ENCODE results near the gene RNASE11.
"Not testable (repeated sequence)": the region's sequence is repeated elsewhere in the genome, so short reads cannot be mapped to it uniquely, and the experiment has no call there.

Gene RNASE11

DNA sequence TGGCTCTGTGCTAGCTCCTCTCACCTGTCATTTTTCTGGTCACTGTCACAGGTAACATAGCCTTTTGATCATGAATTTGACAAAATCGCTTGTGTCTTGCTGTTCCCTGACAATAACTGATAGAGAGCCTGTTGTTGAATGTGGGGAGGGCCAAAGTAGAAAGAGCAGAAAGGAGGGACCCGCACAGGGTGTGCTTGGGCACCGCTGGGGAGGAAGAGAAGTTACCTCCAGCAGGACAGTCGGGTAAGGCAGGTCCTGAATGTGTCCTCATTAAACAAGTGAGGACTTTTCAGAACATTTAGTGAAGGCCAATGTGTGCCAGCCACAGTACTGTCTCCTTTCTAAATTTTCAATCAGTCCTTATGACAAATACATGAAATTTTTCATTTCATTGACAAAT, 3.4 kb upstream of the RNASE11 start, which contains the start of gene RNASE12:
RNASE12 (minus strand) TSS at position 142 of the 400 bp plus-strand sequence. CDS start 653 bp downstream, outside the sequence.
- no peak within 1 kb of the TSS for H3K4me3 ChIP-seq (ENCODE audit: low read depth, low read length)
- DNase-seq (ENCODE audit: low read depth), result no peak

DNA sequence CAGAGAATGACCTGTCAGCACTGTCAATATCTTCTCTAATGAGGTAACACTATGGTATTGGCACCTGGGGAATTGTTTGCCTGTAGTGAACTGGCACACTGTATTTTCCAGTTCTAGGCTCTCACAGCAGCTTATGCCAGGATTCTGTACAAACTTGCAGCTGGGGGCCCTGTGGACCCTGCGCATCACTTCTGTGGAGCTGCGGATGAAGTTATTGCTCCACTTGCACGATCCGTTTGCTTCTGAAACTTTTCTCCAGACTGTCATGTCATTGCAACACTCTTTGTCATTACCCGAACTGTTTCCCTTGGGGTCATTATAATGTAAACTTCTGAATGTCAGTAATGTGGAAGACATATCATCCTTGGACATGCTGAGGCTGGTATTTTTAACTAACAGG, 3.9 kb downstream of the RNASE11 start:
- no peak overlapping the region for H3K4me3 ChIP-seq (ENCODE audit: low read depth, low read length)
- no peak for DNase-seq (ENCODE audit: low read depth)

- no peak for DNase-seq (ENCODE audit: low read depth)
These were observed 4.7 kb downstream of the RNASE11 start for GRCh38 chr14:20583142-20583541.

GRCh38 chr14:20580242-20580641, 7.6 kb downstream of the RNASE11 start:
- H3K4me3 ChIP-seq (ENCODE audit: low read depth, low read length), result no peak overlapping the region
- no peak for DNase-seq (ENCODE audit: low read depth)

More at GRCh38 chr14:20583142-20583541, 4.7 kb downstream of the RNASE11 start:
- H3K4me3 ChIP-seq (ENCODE audit: low read depth, low read length), result no peak overlapping the region

DNA sequence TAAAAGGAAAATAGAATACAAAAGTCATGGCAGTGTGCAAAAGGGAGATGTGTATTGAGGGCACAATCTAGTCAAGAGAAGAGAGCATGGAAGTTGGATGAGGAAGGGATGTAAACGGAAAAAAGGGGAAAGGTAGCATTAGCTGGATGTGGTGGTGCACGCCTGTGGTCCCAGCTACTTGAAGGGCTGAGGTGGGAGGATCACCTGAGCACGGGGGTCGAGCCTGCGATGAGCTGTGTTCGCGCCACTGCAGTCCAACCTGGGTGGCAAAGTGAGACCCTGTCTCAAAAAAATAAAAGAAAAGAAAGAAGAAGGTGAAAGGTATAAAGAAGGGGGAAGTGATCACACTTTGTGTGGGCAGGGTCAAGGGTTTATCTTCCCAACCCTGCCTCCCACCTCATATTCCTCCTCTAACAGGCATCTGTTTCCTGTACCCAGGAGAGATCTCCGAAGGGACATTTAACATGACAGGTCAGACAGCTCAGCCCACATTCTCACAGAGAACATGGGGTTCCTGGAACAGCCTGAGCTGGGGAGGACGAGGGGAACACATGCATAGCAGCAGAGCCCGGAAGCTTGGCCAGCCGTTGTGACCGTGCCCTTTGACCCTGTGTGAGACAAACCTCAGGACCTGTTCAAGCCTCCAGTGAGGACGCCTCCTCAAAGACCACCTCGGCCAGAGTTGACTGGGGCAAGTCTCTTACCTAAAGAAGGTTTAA, 8.9 kb downstream of the RNASE11 start:
- no peak for DNase-seq (ENCODE audit: low read depth)

DNA sequence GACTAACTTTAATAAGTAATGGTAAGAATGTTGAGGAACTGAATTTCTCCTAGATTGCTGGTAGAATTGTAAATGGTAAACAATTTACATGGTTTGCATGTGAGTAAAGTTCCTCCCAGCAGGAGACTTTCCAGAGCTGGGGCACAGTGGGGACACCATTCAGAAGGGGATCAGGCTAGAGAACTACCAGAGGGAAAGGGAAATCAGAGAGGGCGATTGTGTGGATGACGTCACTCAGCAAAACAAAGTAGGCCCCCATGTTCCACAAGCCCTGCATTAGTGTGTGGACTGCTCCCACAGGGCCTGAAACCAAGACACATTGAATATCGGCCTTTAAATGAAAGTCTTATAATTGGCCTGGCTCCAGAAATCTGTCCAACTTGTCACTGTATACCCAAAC, 9.5 kb downstream of the RNASE11 start:
- no peak for DNase-seq (ENCODE audit: low read depth)
- H3K4me3 ChIP-seq (ENCODE audit: low read depth, low read length), result no peak overlapping the region

More for the DNA sequence above, 8.9 kb downstream of the RNASE11 start:
- no peak overlapping the region for H3K4me3 ChIP-seq (ENCODE audit: low read depth, low read length)

GRCh38 chr14:20572382-20572990, 15.3 kb downstream of the RNASE11 start:
- DNase-seq (ENCODE audit: low read depth); H3K4me3 ChIP-seq (ENCODE audit: low read depth, low read length): not testable (repeated sequence)

- H3K4me3 ChIP-seq (ENCODE audit: low read depth, low read length); DNase-seq (ENCODE audit: low read depth): not testable (repeated sequence)
These were observed 17.1 kb downstream of the RNASE11 start for GRCh38 chr14:20570720-20571119.

- not testable (repeated sequence) for H3K4me3 ChIP-seq (ENCODE audit: low read depth, low read length); DNase-seq (ENCODE audit: low read depth)
These were observed 17.9 kb downstream of the RNASE11 start for GRCh38 chr14:20569865-20570264.

DNA sequence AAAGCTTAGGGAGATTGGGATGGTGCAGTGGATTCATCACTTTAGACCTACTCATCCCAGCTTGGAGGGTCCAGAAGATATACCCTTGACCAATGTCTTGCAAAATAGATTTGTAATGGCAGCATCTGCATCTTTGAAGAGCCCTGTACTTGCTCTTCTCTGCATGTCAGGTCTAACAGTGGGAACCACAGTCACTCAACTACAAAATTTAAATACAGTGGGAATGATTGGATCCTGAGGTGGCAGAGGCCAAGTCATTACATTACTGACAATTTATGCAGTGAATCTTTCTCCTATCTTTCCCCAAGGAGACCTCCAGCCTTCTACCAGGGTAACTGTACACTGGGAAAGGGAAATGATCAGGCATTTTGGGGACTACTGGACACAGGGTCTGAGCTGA, 18.7 kb downstream of the RNASE11 start:
- DNase-seq (ENCODE audit: low read depth), result no peak
- H3K4me3 ChIP-seq (ENCODE audit: low read depth, low read length), result no peak overlapping the region

DNA sequence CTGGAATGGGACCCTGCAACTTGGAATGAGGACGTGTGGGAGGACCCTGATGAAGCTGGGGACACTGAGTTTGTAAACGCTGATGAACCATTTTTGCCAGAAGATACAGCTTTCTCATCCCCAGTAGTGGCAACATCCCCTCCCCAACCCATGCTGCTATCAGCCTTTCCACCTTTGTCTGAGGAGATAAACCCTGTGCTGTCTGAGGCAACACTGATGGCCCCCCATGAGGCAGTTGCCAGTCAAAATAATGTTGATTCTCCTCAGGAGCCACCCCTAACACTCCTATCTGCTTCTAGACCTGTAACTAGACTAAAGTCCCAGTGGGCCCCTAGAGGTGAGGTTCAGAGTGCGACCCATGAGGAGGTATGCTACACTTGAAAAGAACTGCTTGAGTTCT, 19.4 kb downstream of the RNASE11 start:
- no peak overlapping the region for H3K4me3 ChIP-seq (ENCODE audit: low read depth, low read length)
- no peak for DNase-seq (ENCODE audit: low read depth)

- not testable (repeated sequence) for H3K4me3 ChIP-seq (ENCODE audit: low read depth, low read length); DNase-seq (ENCODE audit: low read depth)
These were observed 20.6 kb downstream of the RNASE11 start for GRCh38 chr14:20567199-20567598.

- H3K4me3 ChIP-seq (ENCODE audit: low read depth, low read length), result no peak overlapping the region
- no peak for DNase-seq (ENCODE audit: low read depth)
These were observed 23.3 kb downstream of the RNASE11 start for GRCh38 chr14:20564501-20564997.

GRCh38 chr14:20563971-20564370, 23.8 kb downstream of the RNASE11 start:
- DNase-seq (ENCODE audit: low read depth), result no peak
- H3K4me3 ChIP-seq (ENCODE audit: low read depth, low read length), result no peak overlapping the region

- DNase-seq (ENCODE audit: low read depth), result no peak
- no peak within 1 kb of the TSS for H3K4me3 ChIP-seq (ENCODE audit: low read depth, low read length)
These were observed 26.8 kb downstream of the RNASE11 start, which contains the start of gene RNASE9 for GRCh38 chr14:20560961-20561360. Gene RNASE9 (minus strand): TSS chr14:20561047.

GRCh38 chr14:20559461-20559904, 28.3 kb downstream of the RNASE11 start:
- H3K4me3 ChIP-seq (ENCODE audit: low read depth, low read length), result no peak overlapping the region
- no peak for DNase-seq (ENCODE audit: low read depth)

DNA sequence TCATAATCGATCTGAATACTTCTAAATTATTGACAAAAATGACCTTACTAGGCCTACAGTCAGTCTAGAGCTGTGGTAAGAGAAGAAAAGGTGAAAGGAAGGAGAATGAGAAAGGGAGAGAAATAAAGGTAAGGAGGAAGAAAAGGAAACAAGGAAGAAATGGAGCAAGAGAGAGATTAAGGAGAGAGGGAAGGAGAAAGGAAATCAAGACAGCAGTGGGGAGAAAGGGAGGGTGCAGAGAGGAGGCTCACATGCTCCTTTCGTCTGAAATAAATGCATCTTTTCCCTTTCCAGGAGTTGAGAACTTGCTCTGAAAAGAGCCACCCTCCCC, 30.6 kb downstream of the RNASE11 start:
- no peak overlapping the region for H3K4me3 ChIP-seq (ENCODE audit: low read depth, low read length)
- DNase-seq (ENCODE audit: low read depth), result no peak

DNA sequence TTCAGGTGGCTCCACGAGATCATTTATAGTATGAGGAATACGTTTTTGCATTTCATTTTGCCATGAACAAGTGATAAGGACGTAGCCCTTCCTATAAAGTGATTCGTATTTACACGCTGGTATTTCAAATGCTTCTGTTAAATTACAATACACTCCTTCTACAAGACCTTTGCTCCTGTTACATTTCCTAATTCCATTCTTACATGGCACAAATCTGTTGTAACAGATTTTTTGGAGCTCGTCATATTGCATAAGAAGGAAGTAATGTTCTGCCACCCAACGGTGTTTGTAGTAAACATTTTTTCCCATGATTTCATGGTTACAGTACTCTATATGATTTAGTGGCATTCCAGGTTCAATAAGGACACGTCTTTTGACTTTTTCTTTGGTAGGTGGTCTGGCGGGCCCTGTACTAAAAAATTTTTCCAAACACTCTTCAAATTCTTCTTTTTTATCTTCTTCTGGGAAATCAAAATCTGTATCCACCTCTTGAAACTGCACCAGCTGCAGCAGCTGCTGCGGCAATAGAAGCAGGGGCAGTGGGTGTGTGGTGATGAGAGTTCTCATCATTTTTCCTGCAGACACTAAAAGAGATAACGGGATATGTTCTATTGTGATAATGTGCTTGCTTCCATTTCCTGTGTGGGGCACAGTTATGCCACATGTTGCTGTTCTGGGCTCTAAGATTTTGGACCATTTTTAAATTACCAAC, 31.1 kb downstream of the RNASE11 start:
- no peak for DNase-seq (ENCODE audit: low read depth)
- no peak overlapping the region for H3K4me3 ChIP-seq (ENCODE audit: low read depth, low read length)

DNA sequence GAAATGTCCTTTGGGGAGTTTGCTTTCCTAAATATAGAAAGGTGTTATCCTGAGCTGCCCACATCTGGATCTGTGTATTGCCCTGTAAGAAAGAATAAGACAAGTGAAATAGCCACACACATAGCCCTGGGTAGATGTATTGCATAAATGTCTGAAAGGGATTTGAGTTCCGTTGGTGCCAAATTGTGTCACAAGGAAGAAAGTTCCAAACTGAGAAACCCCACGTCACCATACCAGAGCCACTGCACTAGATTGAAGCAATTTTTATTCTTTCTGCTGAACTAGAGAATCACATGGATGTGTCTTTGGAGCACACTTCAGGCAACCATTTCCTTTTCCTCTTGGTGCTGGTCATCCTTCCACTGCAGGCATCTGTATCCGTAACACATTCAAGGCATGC, 32.0 kb downstream of the RNASE11 start:
- no peak for DNase-seq (ENCODE audit: low read depth)
- no peak overlapping the region for H3K4me3 ChIP-seq (ENCODE audit: low read depth, low read length)

GRCh38 chr14:20553024-20553423, 34.8 kb downstream of the RNASE11 start:
- H3K4me3 ChIP-seq (ENCODE audit: low read depth, low read length), result no peak overlapping the region
- DNase-seq (ENCODE audit: low read depth), result no peak
